Measurements from ENCODE around the gene AKR1C3.
"Not testable (repeated sequence)": the region's sequence is repeated elsewhere in the genome, so short reads cannot be mapped to it uniquely, and the experiment has no call there.

The AKR1C3 gene

DNA sequence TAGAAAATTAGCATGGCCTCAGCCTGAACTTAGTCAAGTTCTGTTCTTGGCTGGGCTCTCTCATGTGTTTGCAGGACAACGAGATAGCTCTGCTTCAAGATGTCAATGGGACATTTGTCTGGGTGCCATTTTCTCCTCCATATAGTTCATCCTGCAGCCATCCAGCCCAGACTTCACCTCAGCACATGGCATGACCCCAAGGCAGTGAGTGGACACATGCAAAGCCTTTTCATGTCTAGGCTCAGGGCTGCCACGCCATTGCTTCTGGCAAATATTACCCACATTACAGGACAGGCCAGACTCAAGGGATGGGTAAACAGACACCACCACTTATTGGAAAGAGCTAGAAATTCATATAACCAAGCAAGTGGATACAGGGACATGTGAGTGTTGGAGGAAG lies 9.3 kb downstream of the AKR1C3 start:
- TF ChIP-seq, protein P1, sequence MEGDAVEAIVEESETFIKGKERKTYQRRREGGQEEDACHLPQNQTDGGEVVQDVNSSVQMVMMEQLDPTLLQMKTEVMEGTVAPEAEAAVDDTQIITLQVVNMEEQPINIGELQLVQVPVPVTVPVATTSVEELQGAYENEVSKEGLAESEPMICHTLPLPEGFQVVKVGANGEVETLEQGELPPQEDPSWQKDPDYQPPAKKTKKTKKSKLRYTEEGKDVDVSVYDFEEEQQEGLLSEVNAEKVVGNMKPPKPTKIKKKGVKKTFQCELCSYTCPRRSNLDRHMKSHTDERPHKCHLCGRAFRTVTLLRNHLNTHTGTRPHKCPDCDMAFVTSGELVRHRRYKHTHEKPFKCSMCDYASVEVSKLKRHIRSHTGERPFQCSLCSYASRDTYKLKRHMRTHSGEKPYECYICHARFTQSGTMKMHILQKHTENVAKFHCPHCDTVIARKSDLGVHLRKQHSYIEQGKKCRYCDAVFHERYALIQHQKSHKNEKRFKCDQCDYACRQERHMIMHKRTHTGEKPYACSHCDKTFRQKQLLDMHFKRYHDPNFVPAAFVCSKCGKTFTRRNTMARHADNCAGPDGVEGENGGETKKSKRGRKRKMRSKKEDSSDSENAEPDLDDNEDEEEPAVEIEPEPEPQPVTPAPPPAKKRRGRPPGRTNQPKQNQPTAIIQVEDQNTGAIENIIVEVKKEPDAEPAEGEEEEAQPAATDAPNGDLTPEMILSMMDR (IDR thresholded peaks at IDR 0.05; ENCODE audit: borderline replicate concordance, control extremely low read depth, extremely low read depth, insufficient read depth, missing control alignments), result no peak
- no peak for DNase-seq (ENCODE audit: low spot score)
- in situ Hi-C loops (cut with MboI; ENCODE audit: low sequenced_read_pairs, unreplicated experiment), result no loop called here

DNA sequence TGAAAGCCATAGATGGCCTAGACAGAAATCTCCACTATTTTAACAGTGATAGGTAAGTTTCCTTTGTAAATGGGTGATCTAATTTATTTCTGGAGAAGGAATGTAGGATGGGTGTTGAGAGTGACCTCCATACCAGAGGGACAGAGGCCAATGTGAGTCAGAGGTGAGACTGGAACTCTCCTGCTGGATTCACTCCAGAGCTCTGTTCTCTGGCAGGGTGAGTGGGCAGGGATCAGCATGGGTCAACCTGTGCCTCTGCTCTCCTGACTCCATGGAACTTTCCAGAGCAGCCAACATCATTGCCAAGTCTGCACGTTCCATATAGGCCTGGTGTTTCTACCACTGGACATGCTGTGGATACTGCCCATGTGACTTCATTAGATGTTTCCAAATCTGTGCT lies 11.4 kb downstream of the AKR1C3 start:
- TF ChIP-seq, protein P1 (IDR thresholded peaks at IDR 0.05; ENCODE audit: borderline replicate concordance, control extremely low read depth, extremely low read depth, insufficient read depth, missing control alignments), result no peak
- in situ Hi-C loops (cut with MboI; ENCODE audit: low sequenced_read_pairs, unreplicated experiment), result no loop called here
- no peak for DNase-seq (ENCODE audit: low spot score)

DNA sequence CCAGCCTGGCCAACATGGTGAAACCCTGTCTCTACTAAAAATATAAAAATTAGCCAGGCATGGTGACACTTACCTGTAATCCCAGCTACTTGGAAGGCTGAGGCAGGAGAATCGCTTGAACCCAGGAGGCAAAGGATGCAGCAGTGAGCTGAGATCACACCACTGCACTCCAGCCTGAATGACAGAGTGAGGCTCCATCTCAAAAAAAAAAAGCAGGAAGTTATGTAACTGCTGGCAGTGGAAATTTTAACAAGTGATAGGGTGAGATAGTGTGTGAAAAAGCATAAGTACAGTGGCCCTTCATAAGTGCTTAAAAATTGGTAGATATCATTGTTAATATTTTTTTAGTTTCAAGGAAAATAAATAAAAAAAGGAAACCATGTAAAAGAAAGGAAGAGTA lies 12.3 kb downstream of the AKR1C3 start:
- in situ Hi-C loops (cut with MboI; ENCODE audit: low sequenced_read_pairs, unreplicated experiment), result no loop called here
- no peak for DNase-seq (ENCODE audit: low spot score)
- TF ChIP-seq, protein P1 (IDR thresholded peaks at IDR 0.05; ENCODE audit: borderline replicate concordance, control extremely low read depth, extremely low read depth, insufficient read depth, missing control alignments), result no peak

DNA sequence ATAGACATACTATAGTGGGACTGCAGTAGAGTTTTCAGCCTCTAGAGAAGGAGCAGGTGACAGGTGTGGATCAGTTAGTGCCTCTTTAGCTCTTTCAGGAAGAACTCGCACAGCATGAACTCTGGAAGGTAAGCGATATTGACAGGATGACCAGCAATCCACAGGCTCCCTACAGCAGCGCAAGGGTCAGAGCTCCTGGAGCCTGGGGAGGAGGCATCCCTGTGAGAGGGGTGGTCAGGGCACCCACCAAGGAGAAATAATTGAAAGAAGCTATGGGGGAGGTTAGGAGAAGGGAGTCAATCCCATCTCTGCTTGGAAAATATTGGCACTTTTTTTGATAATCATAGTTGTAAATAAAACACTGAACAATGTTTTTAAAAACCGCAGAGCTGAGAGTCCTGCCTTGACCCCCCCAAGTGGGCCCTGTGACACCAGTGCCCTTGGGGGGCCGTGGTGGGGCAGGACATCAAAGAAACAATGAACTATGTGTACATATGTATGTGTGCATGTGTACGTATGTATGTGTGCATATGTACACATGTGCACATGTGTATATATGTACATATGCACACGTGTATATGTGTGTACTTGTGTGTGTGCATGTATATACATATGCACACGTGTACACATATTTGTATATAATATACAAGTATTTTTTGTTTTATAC lies 13.8 kb downstream of the AKR1C3 start:
- TF ChIP-seq, protein P1 (IDR thresholded peaks at IDR 0.05; ENCODE audit: borderline replicate concordance, control extremely low read depth, extremely low read depth, insufficient read depth, missing control alignments), result no peak
- no peak for DNase-seq (ENCODE audit: low spot score)
- in situ Hi-C loops (cut with MboI; ENCODE audit: low sequenced_read_pairs, unreplicated experiment), result no loop called here

DNA sequence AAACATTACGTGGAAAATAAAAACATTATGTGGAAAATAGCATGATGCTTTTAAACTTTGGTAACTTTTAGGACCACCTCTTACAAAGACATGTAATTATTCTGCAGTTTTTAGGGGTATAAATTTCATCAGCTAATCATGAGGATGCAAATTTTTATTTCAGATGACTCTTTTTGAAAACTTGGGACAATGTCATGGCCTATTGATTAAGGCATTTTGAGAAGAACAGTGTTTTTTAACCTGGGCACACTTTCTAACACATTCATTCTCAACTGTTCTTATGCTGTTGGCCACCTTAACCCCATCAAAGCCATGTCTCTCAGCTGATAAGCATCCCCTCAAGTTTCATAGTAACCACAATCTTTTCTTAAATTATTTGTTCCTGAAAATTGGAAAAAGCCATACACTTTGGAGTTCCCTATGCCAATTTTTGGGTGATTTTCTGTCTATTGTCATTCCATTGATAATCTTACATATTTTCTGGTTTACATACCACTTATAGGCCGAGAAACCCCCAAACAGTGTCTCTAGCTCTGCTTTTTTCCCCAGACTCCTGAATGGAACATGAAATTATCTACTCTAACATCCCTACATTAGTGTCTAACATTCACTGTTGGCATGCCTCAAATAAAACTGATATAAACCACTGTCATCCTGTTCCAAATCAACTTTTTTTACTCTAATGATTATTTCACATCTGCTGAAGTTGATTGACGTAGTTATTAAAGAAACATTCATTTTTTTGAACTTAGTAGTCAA lies 14.6 kb downstream of the AKR1C3 start:
- DNase-seq (ENCODE audit: low spot score), result no peak
- in situ Hi-C loops (cut with MboI; ENCODE audit: low sequenced_read_pairs, unreplicated experiment), result no loop called here
- TF ChIP-seq, protein P1 (IDR thresholded peaks at IDR 0.05; ENCODE audit: borderline replicate concordance, control extremely low read depth, extremely low read depth, insufficient read depth, missing control alignments), result no peak

DNA sequence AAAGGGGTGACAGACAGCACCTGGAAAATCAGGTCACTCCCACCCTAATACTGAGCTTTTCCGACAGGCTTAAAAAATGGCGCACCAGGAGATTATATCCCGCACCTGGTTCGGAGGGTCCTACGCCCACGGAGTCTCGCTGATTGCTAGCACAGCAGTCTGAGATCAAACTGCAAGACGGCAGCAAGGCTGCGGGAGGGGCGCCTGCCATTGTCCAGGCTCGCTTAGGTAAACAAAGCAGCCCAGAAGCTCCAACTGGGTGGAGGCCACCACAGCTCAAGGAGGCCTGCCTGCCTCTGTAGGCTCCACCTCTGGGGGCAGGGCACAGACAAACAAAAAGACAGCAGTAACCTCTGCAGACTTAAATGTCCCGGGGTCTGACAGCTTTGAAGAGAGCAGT lies 15.6 kb downstream of the AKR1C3 start:
- in situ Hi-C loops (cut with MboI; ENCODE audit: low sequenced_read_pairs, unreplicated experiment), result not testable (repeated sequence)

DNA sequence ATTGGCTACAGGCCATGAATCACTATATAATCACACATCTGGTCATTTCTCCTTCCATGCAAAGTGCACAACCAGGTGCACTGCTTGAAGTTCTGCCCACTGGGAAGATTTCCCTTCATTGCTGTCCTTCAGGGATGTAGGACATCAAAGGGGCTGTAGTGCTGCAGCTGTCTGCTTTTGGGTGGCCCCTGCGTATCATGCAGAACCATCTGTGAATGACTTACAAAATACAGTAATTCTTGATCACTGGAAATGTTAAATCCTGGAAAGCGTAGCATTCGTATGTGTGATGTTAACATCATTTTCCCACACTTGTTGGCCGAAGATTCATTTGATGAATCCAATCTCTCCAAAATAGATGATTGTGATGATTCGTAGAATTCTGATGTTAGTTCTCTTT lies 22.4 kb downstream of the AKR1C3 start:
- DNase-seq (ENCODE audit: low spot score), result no peak
- TF ChIP-seq, protein P1 (IDR thresholded peaks at IDR 0.05; ENCODE audit: borderline replicate concordance, control extremely low read depth, extremely low read depth, insufficient read depth, missing control alignments), result no peak
- in situ Hi-C loops (cut with MboI; ENCODE audit: low sequenced_read_pairs, unreplicated experiment), result no loop called here

More for the DNA sequence above, 15.6 kb downstream of the AKR1C3 start:
- DNase-seq (ENCODE audit: low spot score), result not testable (repeated sequence)
